ENCODE data around the gene ITSN1.

DNA sequence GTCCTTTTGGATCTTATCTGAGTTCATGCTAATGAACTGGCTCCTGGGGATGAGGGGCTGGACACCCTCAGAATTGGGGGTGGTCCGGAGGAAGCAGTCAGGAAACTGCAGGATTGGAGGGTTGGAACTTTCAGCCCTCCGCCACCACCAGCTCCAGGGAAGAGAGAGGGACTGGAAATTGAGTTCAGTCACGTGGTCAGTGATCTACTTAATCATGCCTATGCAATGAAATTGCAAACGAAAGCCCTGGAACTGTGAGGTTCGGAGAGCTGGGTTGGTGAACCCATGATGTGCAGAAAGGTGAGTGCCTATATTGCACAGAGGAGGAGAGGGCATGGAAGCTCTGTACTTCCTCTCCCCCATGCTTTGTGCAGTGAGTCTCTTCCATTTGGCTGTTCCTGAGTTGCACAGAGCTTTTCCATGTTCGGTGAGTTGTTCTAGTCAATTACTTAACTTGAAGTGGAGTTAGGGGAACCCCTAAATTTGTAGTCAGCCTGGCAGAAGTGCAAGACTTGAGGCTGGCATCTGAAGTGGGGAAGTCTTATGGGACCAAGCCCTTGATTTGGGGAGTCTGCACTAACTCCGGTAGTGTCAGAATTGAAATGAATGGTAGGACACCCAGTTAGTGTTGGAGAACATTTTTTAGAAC, 16.7 kb downstream of the ITSN1 start:
- TF ChIP-seq, protein P1, sequence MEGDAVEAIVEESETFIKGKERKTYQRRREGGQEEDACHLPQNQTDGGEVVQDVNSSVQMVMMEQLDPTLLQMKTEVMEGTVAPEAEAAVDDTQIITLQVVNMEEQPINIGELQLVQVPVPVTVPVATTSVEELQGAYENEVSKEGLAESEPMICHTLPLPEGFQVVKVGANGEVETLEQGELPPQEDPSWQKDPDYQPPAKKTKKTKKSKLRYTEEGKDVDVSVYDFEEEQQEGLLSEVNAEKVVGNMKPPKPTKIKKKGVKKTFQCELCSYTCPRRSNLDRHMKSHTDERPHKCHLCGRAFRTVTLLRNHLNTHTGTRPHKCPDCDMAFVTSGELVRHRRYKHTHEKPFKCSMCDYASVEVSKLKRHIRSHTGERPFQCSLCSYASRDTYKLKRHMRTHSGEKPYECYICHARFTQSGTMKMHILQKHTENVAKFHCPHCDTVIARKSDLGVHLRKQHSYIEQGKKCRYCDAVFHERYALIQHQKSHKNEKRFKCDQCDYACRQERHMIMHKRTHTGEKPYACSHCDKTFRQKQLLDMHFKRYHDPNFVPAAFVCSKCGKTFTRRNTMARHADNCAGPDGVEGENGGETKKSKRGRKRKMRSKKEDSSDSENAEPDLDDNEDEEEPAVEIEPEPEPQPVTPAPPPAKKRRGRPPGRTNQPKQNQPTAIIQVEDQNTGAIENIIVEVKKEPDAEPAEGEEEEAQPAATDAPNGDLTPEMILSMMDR (IDR thresholded peaks at IDR 0.05; ENCODE audit: low read depth, low read length, missing input control), result no peak
- TF ChIP-seq JUND (IDR thresholded peaks at IDR 0.05), result no peak

Data from liver (tissue), 3 donors.